Thoracic aorta (tissue), 2 donors: ENCODE results near the gene CDK2AP2. TPM values are rescaled to one million over a fixed set of nuclear protein-coding genes. Genes with fewer than 3 reads are reported as not detected.

ENCODE experiments used
- ATAC-seq: fragments of 150-250 bp; one replicate; pipeline ENCODE4 v1.8.0; 2017; ENCODE audit warnings: low read depth; ENCODE audit not compliant: insufficient number of reproducible peaks, low FRiP score
- DNase-seq: peaks from one replicate; pipeline ENCODE4 v3.0.0-alpha.2; 2020; ENCODE audit warnings: low spot score
- H3K27ac ChIP-seq, 2 donors: fragments of 200-600 bp; sonication (generic); 1 replicate in 1 of 2; 2 replicates in 1 of 2; pipeline ENCODE4 v1.5.1; 2016; ENCODE audit warnings: mild to moderate bottlenecking in 2 of 2, moderate library complexity in 2 of 2
- H3K27me3 ChIP-seq: fragments of 200-600 bp; sonication (generic); replicated peaks from 2 replicates; pipeline ENCODE4 v1.6.0; 2016; ENCODE audit warnings: mild to moderate bottlenecking; ENCODE audit not compliant: insufficient read depth
- H3K36me3 ChIP-seq: fragments of 200-600 bp; sonication (generic); one replicate; pipeline ENCODE4 v1.5.1; 2016
- H3K4me1 ChIP-seq, 2 donors: fragments of 200-600 bp; sonication (generic); 1 replicate in 1 of 2; 2 replicates in 1 of 2; pipeline versions ENCODE4 v1.5.1 to v1.6.0; 2016; ENCODE audit warnings: low read depth in 2 of 2, mild to moderate bottlenecking in 1 of 2; ENCODE audit not compliant: control insufficient read depth in 1 of 2
- H3K4me3 ChIP-seq: fragments of 200-600 bp; sonication (generic); 2 replicates; pipeline ENCODE4 v1.5.1; 2016; ENCODE audit warnings: mild to moderate bottlenecking
- H3K9me3 ChIP-seq: fragments of 200-600 bp; sonication (generic); 2 replicates; pipeline ENCODE4 v1.5.1; 2016
- CTCF ChIP-seq: fragments of 200-600 bp; sonication (generic); IDR thresholded peaks from one replicate; pipeline ENCODE4 v1.5.1; 2019; ENCODE audit warnings: antibody characterized with exemption
- total RNA-seq, 2 donors: library from RNA; depleted of rRNA; stranded (reverse); fragments of >200 nt; gene quantifications; one replicate each; pipeline versions ENCODE4 v1.1.0 to v1.2.3, GENCODE V29; 2016

Gene CDK2AP2
- total RNA-seq, 2 donors from 2014 or later: 53.3 to 73.4 TPM

GRCh38 chr11:67502328-67502979, 5.5 kb downstream of the CDK2AP2 start:
- H3K27me3 ChIP-seq: no peaks in the 10 kb centered on the region
- H3K4me1 ChIP-seq: peaks cover 21 to 42% of the 10 kb centered on the region in 2 donors
- DNase-seq: no peak
- no peaks in the 10 kb centered on the region for H3K9me3 ChIP-seq
- TF ChIP-seq CTCF: no peak
- H3K4me3 ChIP-seq: no peak overlapping the region
- no peak overlapping the region for H3K27ac ChIP-seq
- peaks cover under 1% of the 10 kb centered on the region for H3K36me3 ChIP-seq
- ATAC-seq: no peak

GRCh38 chr11:67501854-67502253, 6.1 kb downstream of the CDK2AP2 start:
- no peak for ATAC-seq
- peaks cover 6% of the 10 kb centered on the region for H3K36me3 ChIP-seq
- no peaks in the 10 kb centered on the region for H3K27me3 ChIP-seq
- H3K9me3 ChIP-seq: no peaks in the 10 kb centered on the region
- TF ChIP-seq CTCF: no peak
- no peak for DNase-seq
- peaks cover 15 to 36% of the 10 kb centered on the region in 2 donors for H3K4me1 ChIP-seq
- no peak overlapping the region for H3K4me3 ChIP-seq
- H3K27ac ChIP-seq: no peak overlapping the region

- no peak for TF ChIP-seq CTCF
- H3K27me3 ChIP-seq: no peaks in the 10 kb centered on the region
- no peak for ATAC-seq
- H3K4me3 ChIP-seq: no peak overlapping the region
- H3K27ac ChIP-seq: no peak overlapping the region
- H3K9me3 ChIP-seq: no peaks in the 10 kb centered on the region
- H3K4me1 ChIP-seq: peaks cover 9 to 29% of the 10 kb centered on the region in 2 donors
- DNase-seq: no peak
- peaks cover 7% of the 10 kb centered on the region for H3K36me3 ChIP-seq
These were observed 6.9 kb downstream of the CDK2AP2 start for GRCh38 chr11:67500831-67501715.

- H3K36me3 ChIP-seq: peaks cover 13% of the 10 kb centered on the region
- no peak for TF ChIP-seq CTCF
These were observed 7.5 kb downstream of the CDK2AP2 start for GRCh38 chr11:67500484-67500821.

GRCh38 chr11:67499808-67500483, 8.0 kb downstream of the CDK2AP2 start:
- no peak overlapping the region for H3K4me3 ChIP-seq
- no peak for TF ChIP-seq CTCF
- DNase-seq (no peak), ATAC-seq (no peak)
- H3K36me3 ChIP-seq: peaks cover 15% of the 10 kb centered on the region
- no peaks in the 10 kb centered on the region for H3K9me3 ChIP-seq
- H3K27me3 ChIP-seq: no peaks in the 10 kb centered on the region
- H3K27ac ChIP-seq: no peak overlapping the region
- peaks cover 5 to 17% of the 10 kb centered on the region in 2 donors for H3K4me1 ChIP-seq

More at GRCh38 chr11:67500484-67500821, 7.5 kb downstream of the CDK2AP2 start:
- Histone ChIP-seq H3K9me3 (no peaks in the 10 kb centered on the region), H3K4me1 (peaks cover 7 to 22% of the 10 kb centered on the region in 2 donors), H3K27ac (no peak overlapping the region), H3K27me3 (no peaks in the 10 kb centered on the region), H3K4me3 (no peak overlapping the region)
- DNase-seq (no peak), ATAC-seq (no peak)
